H1 (cell line): ENCODE measurements around the gene ZNF512B. TPM values are rescaled to one million over a fixed set of nuclear protein-coding genes. Genes with fewer than 3 reads are reported as not detected.

Experiments used
- CTCF ChIP-seq, 3 experiments: IDR thresholded peaks; 1 replicate in 2 of 3; 2 replicates in 1 of 3; pipeline versions ENCODE4 v1.5.1 to v1.6.1; 2011; ENCODE audit warnings: low read length in 3 of 3, mild to moderate bottlenecking in 3 of 3, inconsistent platforms in 2 of 3, low read depth in 1 of 3, moderate library complexity in 1 of 3; ENCODE audit not compliant: insufficient read depth in 1 of 3; ENCODE audit errors: control extremely low read depth in 1 of 3
- EGR1 ChIP-seq: IDR thresholded peaks from 2 replicates; pipeline ENCODE4 v1.6.1; 2011; ENCODE audit warnings: low read depth, low read length, borderline replicate concordance
- HDAC2 ChIP-seq, 2 experiments: fragments of 300-600 bp in 1 of 2; sonication (generic) in 1 of 2; IDR thresholded peaks; 2 replicates each; pipeline ENCODE4 v1.6.1; 2011 to 2012; ENCODE audit warnings: low read depth in 2 of 2, low read length in 2 of 2, mild to moderate bottlenecking in 2 of 2, moderate library complexity in 2 of 2, borderline replicate concordance in 1 of 2, inconsistent platforms in 1 of 2
- NANOG ChIP-seq: IDR thresholded peaks from 2 replicates; pipeline ENCODE4 v1.6.1; 2011; ENCODE audit warnings: low read length, low read depth, mild to moderate bottlenecking, inconsistent platforms; ENCODE audit not compliant: insufficient read depth, poor library complexity, severe bottlenecking
- POLR2AphosphoS5 ChIP-seq: IDR thresholded peaks from 2 replicates; pipeline ENCODE4 v1.6.1; 2011; ENCODE audit warnings: low read depth, low read length
- SIRT6 ChIP-seq: IDR thresholded peaks from one replicate; pipeline ENCODE4 v1.7.1; 2012; ENCODE audit warnings: low read length, inconsistent platforms
- TAF7 ChIP-seq: optimal IDR thresholded peaks from 2 replicates; pipeline ENCODE3; 2011; ENCODE audit warnings: low read depth, mild to moderate bottlenecking, inconsistent platforms, low read length, moderate library complexity, borderline replicate concordance
- polyA plus RNA-seq, 7 experiments: library from polyadenylated mRNA; depleted of rRNA in 3 of 7; stranded (reverse) in 5 of 7; unstranded in 2 of 7; fragments of >200 nt in 5 of 7; fragments of 200-250 nt in 2 of 7; gene quantifications; 1 replicate in 5 of 7; 2 replicates in 1 of 7; 4 replicates in 1 of 7; pipeline versions ENCODE4 v1.2.1 to v1.2.3, GENCODE V29; 2011 to 2013; ENCODE audit warnings: missing spikeins in 2 of 7, mixed read lengths in 2 of 7
- total RNA-seq: library from RNA; stranded (reverse); fragmentation: NEBNext Ultra II Directional; extraction: Animal tissue kit (Norgen Biotek cat#: 25700); gene quantifications from 2 replicates; pipeline ENCODE4 v1.2.1, GENCODE V29; 2021

ZNF512B gene
- total and polyA plus RNA-seq, 2 of the 8 experiments (the other 6 are each of a cell fraction or from before 2014, with no cell fraction given): 7.3 to 26.6 TPM

GRCh38 chr20:63959699-63960075, 10.0 kb downstream of the ZNF512B start (continued):
- TF ChIP-seq CTCF (IDR thresholded peaks at IDR 0.05; ENCODE audit: control extremely low read depth in 1 of 3, insufficient read depth in 1 of 3, low read depth in 1 of 3, low read length in 3 of 3) (no peak), SIRT6 (no peak), HDAC2 (IDR thresholded peaks at IDR 0.05; ENCODE audit: borderline replicate concordance in 1 of 2, low read depth in 2 of 2, low read length in 2 of 2) (no peak), NANOG (no peak), POLR2AphosphoS5 (no peak), TAF7 (no peak), EGR1 (no peak)
